K562 (cell line): ENCODE measurements around the gene SP4. TPM values are rescaled to one million over a fixed set of nuclear protein-coding genes. Genes with fewer than 3 reads are reported as not detected.

ENCODE experiments used
- ARID1B ChIP-seq: fragments of 450-650 bp; IDR thresholded peaks from 2 replicates; pipeline ENCODE4 v1.6.1; 2016; ENCODE audit warnings: antibody characterized with exemption, mild to moderate bottlenecking, inconsistent platforms
- ARNT ChIP-seq, 2 experiments: fragments of 450-650 bp; IDR thresholded peaks; 2 replicates each; pipeline ENCODE4 v1.6.1; 2016; ENCODE audit warnings: mild to moderate bottlenecking in 1 of 2
- ATF1 ChIP-seq, 2 experiments: fragments of 450-650 bp in 1 of 2; IDR thresholded peaks; 2 replicates each; pipeline ENCODE4 v1.6.1; 2016; ENCODE audit warnings: missing compliant biosample characterization in 1 of 2, missing genetic modification characterization in 1 of 2
- BRD9 ChIP-seq: fragments of 450-650 bp; IDR thresholded peaks from 2 replicates; pipeline ENCODE4 v1.6.1; 2018; ENCODE audit warnings: low read depth; ENCODE audit not compliant: partially characterized antibody
- CEBPB ChIP-seq: fragments of 450-650 bp; IDR thresholded peaks from 2 replicates; pipeline ENCODE4 v1.6.1; 2016; ENCODE audit warnings: missing genetic modification characterization, missing compliant biosample characterization
- DDX20 ChIP-seq: fragments of 450-650 bp; IDR thresholded peaks from 2 replicates; pipeline ENCODE4 v1.6.1; 2016; ENCODE audit warnings: missing genetic modification characterization, low read depth, mild to moderate bottlenecking, missing compliant biosample characterization, moderate library complexity
- GATAD2B ChIP-seq: fragments of 450-650 bp; IDR thresholded peaks from 2 replicates; pipeline ENCODE4 v1.6.1; 2017; ENCODE audit warnings: mild to moderate bottlenecking, borderline replicate concordance
- JUN ChIP-seq, 2 experiments: sonication (generic) in 1 of 2; formaldehyde crosslinking in 1 of 2; IDR thresholded peaks; 2 replicates each; pipeline versions ENCODE4 v1.6.1 to v1.8.0; 2012 to 2022; ENCODE audit warnings: borderline replicate concordance in 2 of 2, mild to moderate bottlenecking in 2 of 2, improper control_type of control experiment in 1 of 2, low read depth in 1 of 2, low read length in 1 of 2, missing genetic modification reagents in 1 of 2
- JUND ChIP-seq, 2 experiments: IDR thresholded peaks; 2 replicates in 1 of 2; 3 replicates in 1 of 2; pipeline ENCODE4 v1.6.1; 2011; ENCODE audit warnings: borderline replicate concordance in 2 of 2, low read depth in 2 of 2, low read length in 2 of 2, improper control_type of control experiment in 1 of 2, missing biosample characterization in 1 of 2, missing genetic modification characterization in 1 of 2, missing genetic modification reagents in 1 of 2
- MCM2 ChIP-seq: fragments of 450-650 bp; IDR thresholded peaks from 2 replicates; pipeline ENCODE4 v1.6.1; 2017; ENCODE audit warnings: low read depth, mild to moderate bottlenecking
- MCM5 ChIP-seq: fragments of 450-650 bp; IDR thresholded peaks from 2 replicates; pipeline ENCODE4 v1.6.1; 2016; ENCODE audit warnings: low read depth
- MED1 ChIP-seq: sonication (generic); formaldehyde crosslinking; IDR thresholded peaks from 2 replicates; pipeline ENCODE4 v1.8.1; 2023; ENCODE audit warnings: missing genetic modification reagents, borderline replicate concordance
- MEF2D ChIP-seq: conservative IDR thresholded peaks from 2 replicates; pipeline ENCODE4 v1.6.1; 2016; ENCODE audit warnings: low read depth, missing genetic modification characterization, missing compliant biosample characterization
- MYBL2 ChIP-seq, 2 experiments: fragments of 450-650 bp in 1 of 2; sonication (generic) in 1 of 2; formaldehyde crosslinking in 1 of 2; IDR thresholded peaks; 2 replicates each; pipeline versions ENCODE4 v1.6.1 to v1.8.1; 2017 to 2022; ENCODE audit warnings: borderline replicate concordance in 1 of 2, inconsistent platforms in 1 of 2, low read depth in 1 of 2, mild to moderate bottlenecking in 1 of 2, missing genetic modification reagents in 1 of 2, moderate library complexity in 1 of 2
- TCF3 ChIP-seq: sonication (generic); formaldehyde crosslinking; IDR thresholded peaks from 2 replicates; pipeline ENCODE4 v1.4.0; 2020; ENCODE audit warnings: mild to moderate bottlenecking, missing genetic modification reagents
- TRIM24 ChIP-seq, 2 experiments: fragments of 450-650 bp; IDR thresholded peaks; 2 replicates each; pipeline ENCODE4 v1.6.1; 2016
- U2AF1 ChIP-seq: fragments of 200-400 bp; formaldehyde crosslinking; optimal IDR thresholded peaks from 2 replicates; pipeline ENCODE3; 2017; ENCODE audit warnings: mild to moderate bottlenecking, low read depth, low read length, moderate library complexity
- ZBED1 ChIP-seq: IDR thresholded peaks from 2 replicates; pipeline ENCODE4 v1.6.1; 2014
- ZNF41 ChIP-seq: fragments of 250-450 bp; sonication (Bioruptor Pico); conservative IDR thresholded peaks from 2 replicates; pipeline ENCODE4 v1.4.0; 2020; ENCODE audit warnings: mild to moderate bottlenecking
- ZNF696 ChIP-seq: fragments of 250-450 bp; sonication (Bioruptor Pico); conservative IDR thresholded peaks from 2 replicates; pipeline ENCODE4 v1.4.0; 2020; ENCODE audit warnings: mild to moderate bottlenecking, moderate library complexity
- polyA plus RNA-seq, 8 experiments: library from polyadenylated mRNA; depleted of rRNA in 4 of 8; stranded (reverse) in 5 of 8; unstranded in 3 of 8; fragments of >200 nt; fragmentation: Nextera tagmentation in 2 of 8; fragmentation: Illumina TruSeq in 1 of 8; extraction: Ambion mirVana in 2 of 8; extraction: Trizol in 1 of 8; gene quantifications; 2 replicates each; pipeline versions ENCODE4 v1.2.1 to v1.2.3, GENCODE V29; 2011 to 2014; ENCODE audit warnings: inconsistent platforms in 1 of 8, missing spikeins in 1 of 8
- total RNA-seq, 7 experiments: library from RNA; depleted of rRNA in 6 of 7; stranded (reverse); fragments of >200 nt in 6 of 7; fragmentation: Illumina TruSeq in 2 of 7; extraction: Trizol in 2 of 7; gene quantifications; 2 replicates each; pipeline versions ENCODE4 v1.2.1 to v1.2.3, GENCODE V29; 2011 to 2021; ENCODE audit warnings: low replicate concordance in 1 of 7
- TF ChIP-seq, protein P1 (sequence below): fragments of 450-650 bp; formaldehyde crosslinking; IDR thresholded peaks from 2 replicates; pipeline ENCODE4 v1.4.0; 2022; ENCODE audit warnings: missing genetic modification characterization
- TF ChIP-seq, protein P2 (sequence below): fragments of 450-650 bp; IDR thresholded peaks from 2 replicates; pipeline ENCODE4 v1.6.1; 2016
- TF ChIP-seq, protein P3 (sequence below): fragments of 250-450 bp; sonication (Bioruptor Pico); IDR thresholded peaks from 2 replicates; pipeline ENCODE4 v1.5.1; 2021; ENCODE audit warnings: mild to moderate bottlenecking
- TF ChIP-seq, protein P4 (sequence below): fragments of 250-450 bp; sonication (Bioruptor Pico); IDR thresholded peaks from 2 replicates; pipeline ENCODE4 v1.4.0; 2020; ENCODE audit warnings: mild to moderate bottlenecking, moderate library complexity

SP4 gene
- total and polyA plus RNA-seq, 9 of the 15 experiments (the other 6 are each of a cell fraction or from before 2014, with no cell fraction given): 2.4 to 9.4 (median 4.5) TPM

GRCh38 chr7:21469894-21470293 is 42.0 kb downstream of the SP4 start (continued):
- no peak for TF ChIP-seq MYBL2 (IDR thresholded peaks at IDR 0.05; ENCODE audit: low read depth)
- no peak for TF ChIP-seq MYBL2 (CRISPR knock-in tag; IDR thresholded peaks at IDR 0.05; ENCODE audit: borderline replicate concordance)
- TF ChIP-seq, protein P1, sequence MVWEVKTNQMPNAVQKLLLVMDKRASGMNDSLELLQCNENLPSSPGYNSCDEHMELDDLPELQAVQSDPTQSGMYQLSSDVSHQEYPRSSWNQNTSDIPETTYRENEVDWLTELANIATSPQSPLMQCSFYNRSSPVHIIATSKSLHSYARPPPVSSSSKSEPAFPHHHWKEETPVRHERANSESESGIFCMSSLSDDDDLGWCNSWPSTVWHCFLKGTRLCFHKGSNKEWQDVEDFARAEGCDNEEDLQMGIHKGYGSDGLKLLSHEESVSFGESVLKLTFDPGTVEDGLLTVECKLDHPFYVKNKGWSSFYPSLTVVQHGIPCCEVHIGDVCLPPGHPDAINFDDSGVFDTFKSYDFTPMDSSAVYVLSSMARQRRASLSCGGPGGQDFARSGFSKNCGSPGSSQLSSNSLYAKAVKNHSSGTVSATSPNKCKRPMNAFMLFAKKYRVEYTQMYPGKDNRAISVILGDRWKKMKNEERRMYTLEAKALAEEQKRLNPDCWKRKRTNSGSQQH (CRISPR knock-in tag): no peak
- TF ChIP-seq U2AF1: no peak
- no peak for TF ChIP-seq MED1
- peak; percentile 69 for TF ChIP-seq CEBPB
- TF ChIP-seq ARID1B: peak; percentile 51; the same call in 1 of the 2 replicates
- no peak for TF ChIP-seq ZNF696
- TF ChIP-seq, protein P2, sequence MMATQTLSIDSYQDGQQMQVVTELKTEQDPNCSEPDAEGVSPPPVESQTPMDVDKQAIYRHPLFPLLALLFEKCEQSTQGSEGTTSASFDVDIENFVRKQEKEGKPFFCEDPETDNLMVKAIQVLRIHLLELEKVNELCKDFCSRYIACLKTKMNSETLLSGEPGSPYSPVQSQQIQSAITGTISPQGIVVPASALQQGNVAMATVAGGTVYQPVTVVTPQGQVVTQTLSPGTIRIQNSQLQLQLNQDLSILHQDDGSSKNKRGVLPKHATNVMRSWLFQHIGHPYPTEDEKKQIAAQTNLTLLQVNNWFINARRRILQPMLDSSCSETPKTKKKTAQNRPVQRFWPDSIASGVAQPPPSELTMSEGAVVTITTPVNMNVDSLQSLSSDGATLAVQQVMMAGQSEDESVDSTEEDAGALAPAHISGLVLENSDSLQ: peak; percentile 61
- peak; percentile 77 for TF ChIP-seq JUND (IDR thresholded peaks at IDR 0.05; ENCODE audit: borderline replicate concordance, low read depth, low read length)
- TF ChIP-seq JUND (tag; IDR thresholded peaks at IDR 0.05; ENCODE audit: borderline replicate concordance, low read depth, low read length): peak; percentile 33; the same call in 1 of the 3 replicates
- no peak for TF ChIP-seq MCM2
- TF ChIP-seq TCF3 (CRISPR knock-in tag): peak; percentile 50
- TF ChIP-seq GATAD2B: no peak
- no peak for TF ChIP-seq BRD9
- TF ChIP-seq, protein P3, sequence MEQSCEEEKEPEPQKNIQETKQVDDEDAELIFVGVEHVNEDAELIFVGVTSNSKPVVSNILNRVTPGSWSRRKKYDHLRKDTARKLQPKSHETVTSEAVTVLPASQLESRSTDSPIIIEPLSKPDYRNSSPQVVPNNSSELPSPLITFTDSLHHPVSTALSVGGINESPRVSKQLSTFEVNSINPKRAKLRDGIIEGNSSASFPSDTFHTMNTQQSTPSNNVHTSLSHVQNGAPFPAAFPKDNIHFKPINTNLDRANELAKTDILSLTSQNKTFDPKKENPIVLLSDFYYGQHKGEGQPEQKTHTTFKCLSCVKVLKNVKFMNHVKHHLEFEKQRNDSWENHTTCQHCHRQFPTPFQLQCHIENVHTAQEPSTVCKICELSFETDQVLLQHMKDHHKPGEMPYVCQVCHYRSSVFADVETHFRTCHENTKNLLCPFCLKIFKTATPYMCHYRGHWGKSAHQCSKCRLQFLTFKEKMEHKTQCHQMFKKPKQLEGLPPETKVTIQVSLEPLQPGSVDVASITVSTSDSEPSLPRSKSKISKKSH (CRISPR knock-in tag): no peak
- TF ChIP-seq ATF1 (CRISPR knock-in tag; IDR thresholded peaks at IDR 0.05): no peak
- no peak for TF ChIP-seq ATF1 (tag; IDR thresholded peaks at IDR 0.05)
- 0 out of 4 replicates have a peak, but pooled peaks of 1 of the 2 experiments have one; percentile 16 for TF ChIP-seq TRIM24 (IDR thresholded peaks at IDR 0.05)
- TF ChIP-seq MEF2D (tag): no peak
- TF ChIP-seq ZNF41: no peak
- no peak for TF ChIP-seq MCM5
- no peak for TF ChIP-seq ZBED1
- no peak for TF ChIP-seq DDX20 (tag)
- TF ChIP-seq, protein P4, sequence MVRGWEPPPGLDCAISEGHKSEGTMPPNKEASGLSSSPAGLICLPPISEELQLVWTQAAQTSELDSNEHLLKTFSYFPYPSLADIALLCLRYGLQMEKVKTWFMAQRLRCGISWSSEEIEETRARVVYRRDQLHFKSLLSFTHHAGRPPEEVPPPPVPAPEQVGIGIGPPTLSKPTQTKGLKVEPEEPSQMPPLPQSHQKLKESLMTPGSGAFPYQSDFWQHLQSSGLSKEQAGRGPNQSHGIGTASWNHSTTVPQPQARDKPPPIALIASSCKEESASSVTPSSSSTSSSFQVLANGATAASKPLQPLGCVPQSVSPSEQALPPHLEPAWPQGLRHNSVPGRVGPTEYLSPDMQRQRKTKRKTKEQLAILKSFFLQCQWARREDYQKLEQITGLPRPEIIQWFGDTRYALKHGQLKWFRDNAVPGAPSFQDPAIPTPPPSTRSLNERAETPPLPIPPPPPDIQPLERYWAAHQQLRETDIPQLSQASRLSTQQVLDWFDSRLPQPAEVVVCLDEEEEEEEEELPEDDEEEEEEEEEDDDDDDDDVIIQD (CRISPR knock-in tag): no peak
- TF ChIP-seq JUN (IDR thresholded peaks at IDR 0.05; ENCODE audit: borderline replicate concordance, low read depth, low read length): 0 out of 2 replicates have a peak, but pooled peaks have one; percentile 11
- TF ChIP-seq JUN (CRISPR knock-in tag; IDR thresholded peaks at IDR 0.05; ENCODE audit: borderline replicate concordance): no peak
- no peak for TF ChIP-seq ARNT (IDR thresholded peaks at IDR 0.05)
